IMR-90 (cell line): ENCODE results near the gene NKAIN1.

Source experiments
- CEBPB ChIP-seq: IDR thresholded peaks from 2 replicates; pipeline ENCODE4 v1.6.1; 2012; ENCODE audit warnings: low read depth, low read length, improper control_type of control experiment
- TF ChIP-seq, protein P1 (sequence below): conservative IDR thresholded peaks from 2 replicates; pipeline ENCODE4 v1.5.1; 2012; ENCODE audit warnings: mild to moderate bottlenecking, low read depth, low read length, improper control_type of control experiment

DNA sequence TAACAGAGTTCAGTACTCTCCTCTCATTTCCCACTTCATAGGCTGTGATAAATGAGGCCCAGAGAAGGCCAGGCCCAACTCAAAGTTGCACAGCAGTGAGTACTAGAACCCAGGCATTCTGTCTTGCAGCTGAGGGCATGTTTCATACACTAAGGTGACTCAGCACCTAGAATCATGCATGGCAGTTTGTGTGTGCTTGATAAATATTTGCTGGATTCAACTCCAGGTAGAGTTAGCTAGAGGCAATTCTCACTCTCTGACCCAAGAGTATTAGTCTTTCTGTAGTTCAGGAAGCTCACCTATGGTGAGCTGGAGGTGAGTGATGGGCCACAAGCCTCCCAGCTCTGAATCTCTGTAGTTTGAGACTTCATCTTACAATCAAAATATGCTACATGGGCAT, 10.7 kb downstream of the NKAIN1 start:
- no peak for TF ChIP-seq CEBPB
- TF ChIP-seq, protein P1, sequence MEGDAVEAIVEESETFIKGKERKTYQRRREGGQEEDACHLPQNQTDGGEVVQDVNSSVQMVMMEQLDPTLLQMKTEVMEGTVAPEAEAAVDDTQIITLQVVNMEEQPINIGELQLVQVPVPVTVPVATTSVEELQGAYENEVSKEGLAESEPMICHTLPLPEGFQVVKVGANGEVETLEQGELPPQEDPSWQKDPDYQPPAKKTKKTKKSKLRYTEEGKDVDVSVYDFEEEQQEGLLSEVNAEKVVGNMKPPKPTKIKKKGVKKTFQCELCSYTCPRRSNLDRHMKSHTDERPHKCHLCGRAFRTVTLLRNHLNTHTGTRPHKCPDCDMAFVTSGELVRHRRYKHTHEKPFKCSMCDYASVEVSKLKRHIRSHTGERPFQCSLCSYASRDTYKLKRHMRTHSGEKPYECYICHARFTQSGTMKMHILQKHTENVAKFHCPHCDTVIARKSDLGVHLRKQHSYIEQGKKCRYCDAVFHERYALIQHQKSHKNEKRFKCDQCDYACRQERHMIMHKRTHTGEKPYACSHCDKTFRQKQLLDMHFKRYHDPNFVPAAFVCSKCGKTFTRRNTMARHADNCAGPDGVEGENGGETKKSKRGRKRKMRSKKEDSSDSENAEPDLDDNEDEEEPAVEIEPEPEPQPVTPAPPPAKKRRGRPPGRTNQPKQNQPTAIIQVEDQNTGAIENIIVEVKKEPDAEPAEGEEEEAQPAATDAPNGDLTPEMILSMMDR: no peak
